Left lobe of liver (tissue), 2 donors: ENCODE results near the gene NPAS3. TPM values are rescaled to one million over a fixed set of nuclear protein-coding genes. Genes with fewer than 3 reads are reported as not detected.

Experiments used
- ATAC-seq: fragments of 200-7000 bp; cut with Tn5 transposase; one replicate; pipeline ENCODE4 v1.9.1; 2020; ENCODE audit warnings: mild to moderate bottlenecking, moderate library complexity
- DNase-seq: peaks from one replicate; pipeline ENCODE4 v3.0.0-alpha.2; 2020; ENCODE audit warnings: low spot score
- total RNA-seq: library from RNA; stranded (reverse); gene quantifications from one replicate; pipeline ENCODE4 v1.2.1, GENCODE V29; 2021
- donor health status: DM: no; HTN: no; CAD: no; lungs with moderate emphysema.
- donor health status: DM: no; HTN: yes; CAD: no.

Gene NPAS3
- total RNA-seq, result not detected

GRCh38 chr14:32938719-32939253, at the start of gene NPAS3:
Gene NPAS3, plus strand, starts transcription at chr14:32938879.
- no peak for DNase-seq

GRCh38 chr14:32896979-32897697, 41.5 kb upstream of the NPAS3 start:
- ATAC-seq (peak; percentile 89), DNase-seq (no peak)

More at GRCh38 chr14:32938719-32939253, at the start of gene NPAS3:
- ATAC-seq, result peak; percentile 50

DNA sequence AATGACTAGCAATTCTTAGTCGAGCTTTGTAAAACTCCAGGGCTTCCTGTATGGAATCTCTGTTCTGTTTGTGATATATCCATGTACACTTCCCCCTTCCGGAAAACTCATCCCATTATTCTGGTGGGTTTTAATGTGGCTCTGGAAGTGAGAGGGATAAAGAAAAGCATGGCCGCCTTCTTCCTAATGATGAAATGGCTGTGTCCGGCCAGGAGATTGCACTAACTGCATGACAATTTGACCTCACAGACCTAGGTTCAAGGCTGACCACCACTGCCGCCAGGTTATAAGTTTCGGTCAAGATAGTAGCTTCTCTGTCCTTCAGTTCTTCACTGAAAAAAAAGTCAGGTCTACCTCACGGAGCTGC, 41.0 kb upstream of the NPAS3 start:
- DNase-seq, result peak; percentile 49
- ATAC-seq, result peak; percentile 54

DNA sequence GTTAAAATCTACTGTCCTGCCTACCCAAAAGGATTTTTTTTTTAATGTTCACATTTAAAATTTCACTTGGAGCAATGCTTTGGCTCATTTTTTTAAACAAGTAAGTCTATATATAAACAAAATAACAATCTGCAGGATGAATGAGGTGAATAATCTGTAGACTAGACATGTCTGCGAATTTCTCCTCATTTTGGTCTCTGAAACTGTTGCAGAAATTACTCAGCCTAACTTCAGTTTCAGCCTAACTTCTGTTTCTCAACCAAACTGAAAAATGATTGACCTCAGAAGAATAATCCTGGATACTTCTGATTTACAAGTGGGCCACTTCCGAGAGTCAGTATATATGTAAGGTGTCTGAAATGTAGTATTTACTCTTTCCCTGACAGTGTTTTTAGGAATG, 39.8 kb upstream of the NPAS3 start:
- DNase-seq (no peak), ATAC-seq (no peak)

GRCh38 chr14:32900547-32900946, 38.1 kb upstream of the NPAS3 start:
- no peak for ATAC-seq

DNA sequence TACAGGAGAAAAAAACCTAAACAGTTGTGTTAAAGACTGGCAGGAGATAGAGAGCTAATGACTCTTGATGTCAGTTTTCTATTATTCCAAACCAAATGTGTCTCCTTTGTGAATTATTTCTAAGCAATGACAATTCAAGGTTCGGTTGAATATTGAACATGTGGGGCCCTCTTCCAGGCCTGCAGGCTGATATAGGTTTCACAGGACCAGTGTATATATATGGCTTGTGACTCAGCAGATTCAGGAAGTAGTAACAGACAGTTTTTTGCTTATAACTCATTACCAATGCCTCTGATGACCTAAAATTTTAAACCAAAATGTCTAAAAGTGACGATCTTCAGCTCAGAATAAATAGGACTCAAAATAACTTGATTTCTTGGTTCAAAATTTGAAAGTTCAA, 33.7 kb upstream of the NPAS3 start:
- no peak for DNase-seq
- ATAC-seq, result no peak

More at GRCh38 chr14:32900547-32900946, 38.1 kb upstream of the NPAS3 start:
- no peak for DNase-seq

DNA sequence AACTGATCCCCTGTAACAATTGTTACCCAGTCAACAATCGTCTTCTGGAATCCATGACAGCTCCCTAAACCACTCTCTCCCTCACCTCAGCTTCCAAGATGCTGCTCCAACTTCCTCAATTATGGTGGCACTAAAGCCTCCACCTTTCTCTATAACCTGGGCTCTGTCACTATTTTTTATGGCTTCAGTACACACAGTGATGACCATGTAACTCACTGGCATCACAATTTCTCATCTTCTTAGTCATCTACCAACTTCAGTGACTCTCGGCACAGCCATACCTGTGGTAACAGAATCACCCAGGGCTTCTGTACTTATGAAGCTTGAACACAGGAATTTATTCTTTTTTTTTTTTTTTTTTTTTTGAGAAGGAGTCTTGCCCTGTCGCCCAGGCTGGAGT, 32.0 kb upstream of the NPAS3 start:
- ATAC-seq (no peak), DNase-seq (no peak)

DNA sequence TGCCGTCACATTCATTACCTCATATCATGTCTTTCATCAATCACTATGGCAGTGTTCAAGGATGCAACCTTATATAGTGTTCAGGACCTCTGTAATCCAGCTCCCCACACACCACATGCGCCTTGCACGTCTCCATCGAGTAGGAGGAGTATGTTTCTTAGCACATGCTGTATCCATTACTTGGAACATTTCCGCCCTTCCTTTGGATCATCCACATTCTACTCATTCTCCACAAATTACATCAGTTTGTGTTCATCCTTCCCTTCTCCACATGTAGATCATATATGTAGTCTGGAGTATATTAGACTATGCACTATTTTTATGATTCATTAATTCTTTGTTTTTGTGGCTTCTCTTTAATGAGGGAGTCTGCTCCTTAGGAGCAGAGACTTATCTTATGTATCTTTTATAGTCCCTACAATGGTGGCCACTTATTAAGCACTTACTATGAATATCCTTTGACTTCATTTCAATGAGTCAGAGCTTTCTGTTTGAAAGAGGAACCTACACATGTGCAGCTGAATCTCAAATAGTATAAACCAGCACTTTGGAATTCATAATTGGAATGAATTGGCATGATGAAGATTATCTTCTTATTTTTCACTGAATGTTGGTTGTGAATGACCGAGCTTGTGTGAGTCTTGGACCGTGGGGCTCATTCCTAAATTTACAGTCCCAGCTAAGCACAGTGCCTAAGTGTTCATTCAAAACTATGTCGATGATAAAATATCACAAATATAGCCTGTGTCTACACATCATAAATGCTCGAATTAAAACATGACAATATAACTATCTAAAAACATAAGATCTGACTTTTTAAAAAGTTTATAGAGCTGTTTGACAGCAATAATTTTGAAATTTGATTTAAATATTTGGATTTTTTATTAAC, 30.2 kb upstream of the NPAS3 start:
- ATAC-seq (no peak), DNase-seq (no peak)

DNA sequence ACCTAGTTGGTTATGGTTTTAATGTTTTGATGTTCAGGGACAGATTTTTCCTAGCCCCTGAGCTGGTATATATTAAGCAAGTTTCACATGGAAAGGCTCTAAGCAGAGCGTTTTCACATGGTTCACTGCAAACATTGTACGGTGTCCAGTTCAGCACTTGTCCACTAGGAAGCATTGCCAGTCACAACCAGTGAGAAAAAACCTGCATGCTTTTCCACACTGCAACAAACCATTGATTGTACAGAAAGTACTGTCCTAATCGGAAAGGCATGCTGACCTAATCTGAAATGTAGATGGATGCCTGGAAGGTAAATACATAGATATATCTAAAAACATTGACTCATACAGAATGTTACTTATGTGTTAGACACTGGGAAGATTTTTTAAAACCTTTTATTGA, 25.0 kb upstream of the NPAS3 start:
- DNase-seq (no peak), ATAC-seq (peak; percentile 37)

DNA sequence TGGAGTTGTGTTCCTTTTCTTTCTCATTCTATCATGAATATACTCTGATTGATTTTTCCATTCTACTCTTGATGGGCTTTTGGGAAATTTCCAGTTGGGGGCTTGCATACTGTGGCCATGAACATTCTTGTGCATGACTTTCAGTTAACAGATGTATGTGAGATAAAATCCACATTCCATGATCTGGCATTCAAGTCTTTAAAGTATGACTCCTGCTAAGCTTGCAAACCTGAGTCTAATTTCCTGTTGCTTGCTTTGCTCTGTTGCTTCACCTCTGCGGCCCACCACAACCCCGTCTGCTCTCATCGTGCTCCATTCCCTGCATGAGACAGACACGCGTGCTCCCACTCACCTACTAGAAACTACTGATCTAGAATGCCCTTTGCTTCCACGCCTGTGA, 24.3 kb upstream of the NPAS3 start:
- DNase-seq (no peak), ATAC-seq (no peak)

DNA sequence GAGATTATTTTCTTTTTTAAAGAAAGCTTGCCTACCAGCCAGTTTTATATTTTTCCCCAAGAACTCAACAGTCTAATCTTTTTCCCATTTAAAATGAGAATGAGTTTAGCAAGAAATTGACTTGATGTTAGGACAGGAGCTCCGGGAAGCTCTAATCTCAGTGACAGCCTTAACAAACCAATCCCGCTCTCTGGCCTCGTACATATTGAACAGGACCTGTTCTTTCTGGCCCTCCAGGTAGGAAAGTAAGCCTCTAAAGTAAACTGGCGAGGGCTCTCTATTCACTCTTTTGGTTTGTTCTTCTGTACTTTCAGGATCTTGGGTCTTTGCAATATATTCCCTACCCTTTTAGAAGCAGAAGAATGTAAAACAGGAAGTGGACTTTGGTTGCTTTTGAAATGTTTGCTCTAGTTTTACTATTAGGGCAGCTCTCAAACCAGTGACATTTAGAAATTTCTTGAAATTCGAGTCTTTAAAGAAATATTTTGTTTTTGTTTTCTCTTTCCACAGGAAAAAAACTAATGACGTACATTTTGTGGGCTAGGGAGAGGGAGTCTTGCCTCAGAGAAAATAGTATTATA, 17.9 kb upstream of the NPAS3 start:
- ATAC-seq, result peak; percentile 31
- DNase-seq, result no peak

DNA sequence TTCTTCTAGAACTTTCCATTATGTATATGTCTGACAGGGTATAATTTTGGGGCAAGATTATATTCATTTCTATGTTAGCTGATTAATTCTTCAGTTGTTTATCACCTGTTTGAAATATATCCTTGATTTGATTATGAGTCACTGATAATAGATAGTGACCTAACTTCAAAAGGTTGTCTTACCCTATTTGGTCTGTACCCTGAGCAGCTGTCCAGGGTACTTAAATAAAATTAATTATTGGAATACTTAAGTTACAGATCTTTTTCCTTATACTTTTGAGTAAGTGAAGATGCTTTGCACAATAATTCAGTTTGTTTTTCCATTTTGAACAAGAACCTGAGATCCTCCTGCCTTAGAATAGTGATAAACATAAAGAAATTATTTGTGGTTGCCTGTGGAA, 13.2 kb upstream of the NPAS3 start:
- no peak for ATAC-seq
- no peak for DNase-seq

DNA sequence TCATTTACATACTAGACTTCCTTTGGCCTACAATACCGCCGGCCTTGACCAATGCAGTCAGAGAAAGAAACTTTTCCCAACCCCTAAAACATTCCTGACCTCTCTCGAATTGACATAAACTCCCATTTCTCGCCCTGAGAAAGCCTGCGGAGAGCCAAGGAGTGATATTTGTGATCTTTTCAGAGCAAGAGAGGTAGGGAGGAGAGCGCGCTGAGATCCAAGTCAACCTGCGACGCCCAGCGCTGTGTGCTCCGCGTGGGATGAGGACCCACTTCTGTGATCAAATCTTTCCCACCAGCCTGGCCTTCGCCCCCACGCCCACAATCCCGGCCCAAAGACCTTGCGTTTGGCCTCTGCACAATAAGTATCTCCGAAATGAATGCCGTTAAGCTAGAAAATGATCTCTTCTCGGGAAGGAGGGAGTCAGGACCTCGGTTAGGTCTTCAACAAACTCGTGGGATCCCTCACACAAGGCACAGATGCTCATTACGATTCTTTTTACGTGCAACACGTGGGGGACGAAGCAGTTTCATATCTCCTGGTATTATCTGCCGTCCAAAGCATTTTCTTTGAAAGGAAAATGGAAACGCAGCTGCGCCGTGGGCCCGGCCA, 6.3 kb upstream of the NPAS3 start:
- DNase-seq (no peak), ATAC-seq (no peak)

DNA sequence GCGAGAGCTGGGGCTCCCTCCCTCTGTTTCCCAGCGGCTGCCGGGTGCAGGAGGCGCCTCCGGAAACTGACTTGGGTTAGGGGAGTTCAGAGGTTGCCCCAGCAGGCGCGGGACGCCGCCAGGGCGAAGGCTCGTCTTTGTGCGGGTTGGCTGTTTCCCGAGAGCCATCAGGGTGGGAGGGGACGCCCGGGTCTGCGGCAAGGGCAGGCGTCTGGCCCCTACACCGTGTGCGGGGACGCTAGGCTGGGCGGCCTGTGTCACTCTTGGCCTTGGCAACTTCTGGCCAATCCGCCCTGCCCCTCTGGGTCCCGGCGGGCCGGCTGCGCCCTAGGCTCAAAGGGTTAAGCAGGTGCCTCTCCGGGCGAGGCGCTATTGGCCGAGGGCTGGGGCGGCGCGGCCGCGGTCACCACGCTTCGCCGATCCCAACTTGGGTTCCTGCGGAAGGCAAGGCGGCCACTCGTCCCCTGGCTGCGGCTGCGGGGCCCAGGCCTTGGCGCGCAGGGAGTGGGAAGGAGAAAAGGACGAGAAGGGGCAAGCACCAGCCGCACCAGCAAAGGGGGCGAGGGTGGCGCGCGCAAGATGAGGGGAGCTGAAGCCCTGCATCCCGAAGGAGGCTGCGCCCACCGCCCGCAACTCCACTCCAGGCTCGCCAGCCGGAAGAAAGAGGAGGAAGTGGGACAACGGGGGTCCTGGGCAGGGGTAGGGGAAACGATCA, 5.6 kb upstream of the NPAS3 start:
- no peak for DNase-seq
- peak; percentile 37 for ATAC-seq

GRCh38 chr14:32933629-32934072, 5.0 kb upstream of the NPAS3 start:
- no peak for DNase-seq
- ATAC-seq, result no peak

DNA sequence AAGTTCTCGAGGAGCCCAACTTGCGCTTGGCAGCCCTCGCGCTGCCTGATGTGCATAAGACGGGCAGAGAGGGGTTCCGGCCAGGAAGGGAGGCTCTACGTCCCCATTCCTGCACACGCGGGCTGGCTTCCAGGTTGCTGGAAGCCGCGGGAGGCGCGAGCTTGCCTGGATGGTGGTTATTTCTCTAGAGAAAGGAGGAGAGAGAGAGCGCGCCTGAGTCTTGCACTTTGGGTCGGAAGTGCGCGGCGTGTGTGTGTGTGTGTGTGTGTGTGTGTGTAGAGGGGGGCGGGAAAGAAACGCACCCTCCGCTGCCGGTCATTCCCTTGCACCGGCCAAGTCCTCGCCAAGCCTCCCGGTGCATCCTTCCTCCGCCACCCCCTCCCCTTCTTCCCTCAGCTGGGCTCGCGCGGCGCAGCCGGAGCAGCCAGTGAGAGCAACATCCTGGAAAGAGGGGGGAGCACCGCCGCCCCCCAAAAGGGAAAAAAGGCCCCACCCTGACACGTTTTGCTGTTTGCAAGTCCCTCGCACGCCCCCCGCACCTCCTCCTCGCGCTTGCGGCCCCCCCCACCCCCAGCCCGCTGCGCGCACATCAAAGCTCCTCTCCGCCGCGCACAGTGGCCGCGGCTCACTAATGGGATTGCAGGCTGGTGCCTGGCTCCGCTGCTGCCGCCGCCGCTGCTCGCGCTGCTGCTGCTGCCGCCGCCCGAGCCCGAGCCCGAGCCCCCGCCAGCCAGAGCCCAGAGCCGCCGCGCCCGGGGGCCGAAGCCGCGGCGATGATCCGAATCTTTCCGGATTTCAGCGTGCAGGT, 4.4 kb upstream of the NPAS3 start:
- ATAC-seq (peak; percentile 21), DNase-seq (no peak)

- DNase-seq (no peak), ATAC-seq (no peak)
Observed at GRCh38 chr14:32934881-32935633, 3.6 kb upstream of the NPAS3 start.

DNA sequence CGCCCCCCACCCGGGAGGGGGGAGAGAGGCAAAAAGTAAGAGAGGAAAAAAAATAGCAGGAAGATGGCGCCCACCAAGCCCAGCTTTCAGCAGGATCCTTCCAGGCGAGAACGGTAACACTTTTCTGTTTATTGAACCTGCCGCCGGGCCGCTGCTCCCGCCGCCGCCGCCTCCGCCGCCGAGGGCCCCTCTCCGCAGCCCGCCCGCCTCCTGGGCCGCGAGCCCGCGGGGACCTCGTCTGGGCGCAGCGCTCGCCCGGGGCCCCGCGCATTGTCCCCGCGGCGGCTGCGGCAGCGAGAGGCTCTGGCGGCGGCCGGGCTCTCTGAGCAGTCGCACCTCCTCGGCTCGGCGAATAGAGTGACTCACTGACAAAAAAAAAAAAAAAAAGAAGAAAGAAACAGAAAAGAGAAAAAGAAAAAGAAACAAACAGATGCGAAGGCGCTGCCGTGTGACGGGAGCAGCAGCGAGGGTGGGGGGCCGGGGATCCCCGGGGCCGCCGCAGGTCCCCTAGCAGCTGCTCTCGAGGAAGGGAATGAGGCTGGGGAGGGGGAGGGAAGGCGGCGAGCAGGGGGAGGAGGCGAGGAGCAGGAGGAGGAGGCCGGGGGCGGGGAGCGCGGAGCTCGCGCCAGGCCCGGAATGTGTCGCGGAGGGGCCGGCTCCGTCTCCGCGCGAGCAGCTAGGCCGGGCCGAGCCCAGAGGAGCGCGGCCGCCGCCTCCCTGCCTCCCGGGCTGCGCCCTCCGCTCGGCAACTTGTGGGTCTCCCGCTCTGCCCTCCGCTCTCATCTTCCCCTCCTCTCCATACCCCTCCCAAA, 781 bp downstream of the NPAS3 start:
- ATAC-seq, result peak; percentile 81
- no peak for DNase-seq
